Measurements from ENCODE around the gene RUVBL1. TPM values are rescaled to one million over a fixed set of nuclear protein-coding genes. Genes with fewer than 3 reads are reported as not detected.
A peak's percentile ranks its signal among the peaks of the same experiment; 100 is the strongest.

The RUVBL1 gene
- total RNA-seq, 2 experiments from 2014 or later, result 71.6 to 73.1 TPM

GRCh38 chr3:128078875-128079274 is 44.7 kb downstream of the RUVBL1 start:
- Mint-ChIP-seq H3K4me1 (ENCODE audit: low read depth) (peaks cover 15% of the 10 kb centered on the region), H3K4me3 (no peak overlapping the region), H3K36me3 (ENCODE audit: low read depth) (peaks cover 52% of the 10 kb centered on the region), H3K27ac (no peak overlapping the region), H3K9me3 (no peaks in the 10 kb centered on the region), H3K27me3 (ENCODE audit: low read depth) (no peaks in the 10 kb centered on the region)
- CTCF ChIA-PET, result no interaction called here
- intact Hi-C loops (cut with micrococcal nuclease), result loop anchor here (5.0 kb wide), 1 partner anchor 348 kb away; no protein-coding TSS in a partner anchor
- no peak for DNase-seq

- DNase-seq, result no peak
- intact Hi-C loops (cut with micrococcal nuclease), result loop anchor here (5.0 kb wide), 1 partner anchor 349 kb away; no protein-coding TSS in a partner anchor
- CTCF ChIA-PET, result interaction anchor here (1.5 kb wide), 1 partner anchor 10 kb away, joined by 3 read pairs; no protein-coding TSS in a partner anchor
- H3K9me3 Mint-ChIP-seq, result no peaks in the 10 kb centered on the region
- peaks cover 20% of the 10 kb centered on the region for H3K4me1 Mint-ChIP-seq (ENCODE audit: low read depth)
- no peaks in the 10 kb centered on the region for H3K27me3 Mint-ChIP-seq (ENCODE audit: low read depth)
- H3K4me3 Mint-ChIP-seq, result no peak overlapping the region
- H3K36me3 Mint-ChIP-seq (ENCODE audit: low read depth), result peaks cover 49% of the 10 kb centered on the region
- H3K27ac Mint-ChIP-seq, result no peak overlapping the region
Measured at GRCh38 chr3:128078322-128078721, 45.3 kb downstream of the RUVBL1 start.

GRCh38 chr3:128077665-128078064 is 45.9 kb downstream of the RUVBL1 start:
- no peak for DNase-seq
- intact Hi-C loops (cut with micrococcal nuclease), result loop anchor here (2.0 to 5.0 kb wide), 2 partner anchors 350 to 413 kb away; no protein-coding TSS in a partner anchor
- Mint-ChIP-seq H3K27ac (no peak overlapping the region), H3K4me1 (ENCODE audit: low read depth) (peaks cover 20% of the 10 kb centered on the region), H3K9me3 (no peaks in the 10 kb centered on the region), H3K27me3 (ENCODE audit: low read depth) (no peaks in the 10 kb centered on the region), H3K36me3 (ENCODE audit: low read depth) (peaks cover 44% of the 10 kb centered on the region), H3K4me3 (no peak overlapping the region)
- CTCF ChIA-PET, result interaction anchor here (1.5 kb wide), 1 partner anchor 9 kb away, joined by 3 read pairs; no protein-coding TSS in a partner anchor

- H3K4me1 Mint-ChIP-seq (ENCODE audit: low read depth), result peaks cover 20% of the 10 kb centered on the region
- CTCF ChIA-PET, result interaction anchor here (1.5 kb wide), 1 partner anchor 9 kb away, joined by 3 read pairs; no protein-coding TSS in a partner anchor
- H3K27me3 Mint-ChIP-seq (ENCODE audit: low read depth), result no peaks in the 10 kb centered on the region
- no peak overlapping the region for H3K27ac Mint-ChIP-seq
- DNase-seq, result no peak
- no peaks in the 10 kb centered on the region for H3K9me3 Mint-ChIP-seq
- intact Hi-C loops (cut with micrococcal nuclease), result loop anchor here (2.0 to 5.0 kb wide), 2 partner anchors 350 to 414 kb away; no protein-coding TSS in a partner anchor
- H3K36me3 Mint-ChIP-seq (ENCODE audit: low read depth), result peaks cover 39% of the 10 kb centered on the region
- H3K4me3 Mint-ChIP-seq, result peak overlapping the region; percentile 12
Measured at GRCh38 chr3:128077202-128077624, 46.4 kb downstream of the RUVBL1 start.

DNA sequence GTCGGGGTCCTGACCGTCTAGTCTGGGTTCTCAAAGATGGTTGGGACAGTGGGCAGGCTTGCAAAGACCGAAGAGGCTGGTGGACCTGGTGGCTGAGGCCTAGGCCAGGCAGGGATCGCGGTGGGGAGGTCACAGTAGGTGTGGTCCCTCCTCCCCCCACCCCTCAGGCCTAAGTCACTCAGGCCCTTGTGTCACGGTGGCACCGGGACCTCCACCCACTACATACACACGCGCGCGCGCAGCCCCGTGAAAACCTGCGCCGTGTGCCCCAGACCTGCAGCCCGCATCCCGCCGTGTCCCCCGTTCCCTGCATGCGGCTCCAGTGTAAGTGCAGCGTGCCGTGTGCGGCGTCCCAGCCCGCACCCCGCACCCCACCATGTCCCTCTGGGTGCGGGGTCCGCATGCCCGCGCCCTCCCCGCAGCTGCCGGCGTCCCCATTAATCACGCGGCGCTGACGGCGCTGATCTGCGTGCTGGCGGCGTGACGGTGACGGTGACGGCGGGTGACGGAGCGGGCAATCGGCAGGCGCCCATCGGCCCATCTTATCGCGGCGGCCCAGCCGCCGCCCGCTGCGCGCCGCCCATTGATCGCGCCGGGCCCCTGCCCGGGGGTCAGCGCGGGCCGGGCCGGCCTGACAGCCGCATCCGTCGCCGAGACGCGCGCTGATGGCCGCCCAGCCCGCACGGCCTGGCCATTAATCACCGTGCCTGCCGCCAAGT is 47.0 kb downstream of the RUVBL1 start:
- Mint-ChIP-seq H3K27me3 (ENCODE audit: low read depth) (no peaks in the 10 kb centered on the region), H3K36me3 (ENCODE audit: low read depth) (peaks cover 35% of the 10 kb centered on the region), H3K4me1 (ENCODE audit: low read depth) (peaks cover 20% of the 10 kb centered on the region), H3K4me3 (peak overlapping the region; percentile 46), H3K27ac (no peak overlapping the region), H3K9me3 (no peaks in the 10 kb centered on the region)
- CTCF ChIA-PET, result interaction anchor here (0.7 kb wide), 1 partner anchor 44 kb away, joined by 3 read pairs; no protein-coding TSS in a partner anchor
- peak; percentile 46 for DNase-seq
- intact Hi-C loops (cut with micrococcal nuclease), result loop anchor here (2.0 to 5.0 kb wide), 2 partner anchors 351 to 414 kb away; no protein-coding TSS in a partner anchor

DNA sequence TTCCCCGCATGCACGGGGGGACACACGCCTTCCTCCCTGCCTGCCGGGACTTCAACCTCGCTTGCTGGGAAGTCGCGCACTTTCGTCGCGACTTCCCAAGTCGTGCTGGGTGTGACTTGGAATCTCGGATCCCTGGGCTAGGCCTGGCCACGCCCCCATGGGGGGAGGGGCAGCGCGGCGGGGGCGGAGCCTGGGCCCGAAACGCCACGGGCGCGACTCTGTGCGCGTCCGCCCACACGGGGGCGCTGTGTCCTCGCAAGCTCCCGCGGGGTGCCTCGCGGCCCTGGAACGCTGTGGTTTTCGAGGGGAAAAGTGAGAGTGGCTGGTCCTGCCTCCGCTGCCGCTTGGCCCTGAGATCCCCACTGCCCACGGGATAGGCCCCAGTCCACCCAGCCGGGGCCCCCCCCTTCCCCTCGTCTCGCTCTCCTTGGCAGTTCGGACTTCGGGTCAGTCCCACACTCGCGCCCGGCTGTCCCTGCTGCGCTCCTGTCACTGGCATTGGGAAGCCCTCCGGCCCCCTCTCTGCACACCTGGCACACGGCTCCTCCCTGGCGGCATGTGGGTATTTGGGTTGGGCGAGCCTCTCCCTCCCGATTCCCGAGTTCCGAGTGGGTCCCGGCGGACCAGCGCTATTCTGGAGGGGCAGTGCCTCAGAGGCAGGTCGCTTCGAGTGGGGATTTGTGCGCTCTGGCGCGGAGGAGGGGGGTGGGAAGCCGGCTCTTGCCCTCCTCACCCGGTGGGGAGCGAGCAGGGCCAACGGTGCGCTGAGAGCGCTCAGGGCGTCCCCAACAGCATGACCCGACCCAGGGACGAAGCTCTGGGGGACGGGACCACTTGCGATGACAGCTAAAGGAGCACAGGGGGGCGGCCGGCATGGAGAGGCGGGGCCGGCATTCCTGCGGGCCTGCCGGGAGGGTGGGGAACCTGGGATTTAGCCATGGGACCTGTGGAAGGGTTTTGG is 47.8 kb downstream of the RUVBL1 start:
- H3K27me3 Mint-ChIP-seq (ENCODE audit: low read depth), result no peaks in the 10 kb centered on the region
- H3K4me1 Mint-ChIP-seq (ENCODE audit: low read depth), result peaks cover 20% of the 10 kb centered on the region
- peaks cover 27% of the 10 kb centered on the region for H3K36me3 Mint-ChIP-seq (ENCODE audit: low read depth)
- intact Hi-C loops (cut with micrococcal nuclease), result loop anchor here (1.0 to 5.0 kb wide), 7 partner anchors 24 to 533 kb away; partner anchors contain the start of genes RUVBL1 and SEC61A1
- no peak overlapping the region for H3K27ac Mint-ChIP-seq
- CTCF ChIA-PET, result interaction anchor here (0.7 kb wide), 2 partner anchors 45 to 47 kb away, joined by 3 read pairs; no protein-coding TSS in a partner anchor
- DNase-seq, result peak; percentile 86
- H3K9me3 Mint-ChIP-seq, result no peaks in the 10 kb centered on the region
- peak overlapping the region; percentile 46 for H3K4me3 Mint-ChIP-seq

DNA sequence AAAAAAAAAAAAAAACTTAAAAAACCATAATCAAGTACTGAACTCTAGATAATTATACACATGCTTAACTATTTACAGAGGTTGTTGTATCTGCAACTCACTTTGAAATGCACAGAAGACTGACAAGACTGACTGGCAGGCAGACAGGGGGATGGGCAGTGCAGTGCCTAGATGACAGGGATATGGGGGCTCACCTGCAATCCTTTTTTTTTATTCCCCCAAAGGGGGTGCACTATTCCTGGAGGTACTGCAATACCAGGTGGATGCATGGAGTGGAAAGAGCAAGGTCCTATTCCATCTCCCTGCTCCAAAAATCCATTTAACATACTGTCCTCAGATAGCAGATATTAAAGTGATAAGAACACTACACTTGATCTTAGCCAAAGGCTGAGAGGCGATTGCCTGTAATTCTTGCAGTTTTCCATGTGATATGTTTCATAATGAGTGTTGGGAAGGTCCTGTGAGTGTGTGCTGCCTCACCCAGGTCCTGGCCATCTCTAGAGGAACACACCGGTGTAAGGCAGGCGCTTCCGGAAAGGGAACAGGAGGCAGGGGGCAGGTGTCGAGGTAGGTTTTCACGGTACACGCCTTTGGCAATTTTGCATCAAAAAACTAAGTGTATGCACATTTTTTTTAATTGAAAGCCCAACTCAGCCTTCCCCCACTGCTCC is 48.6 kb downstream of the RUVBL1 start:
- DNase-seq, result no peak
- H3K27me3 Mint-ChIP-seq (ENCODE audit: low read depth), result no peaks in the 10 kb centered on the region
- CTCF ChIA-PET, result interaction anchor here (0.6 kb wide), 1 partner anchor 255 kb away, joined by 4 read pairs; no protein-coding TSS in a partner anchor
- H3K27ac Mint-ChIP-seq, result no peak overlapping the region
- H3K4me3 Mint-ChIP-seq, result no peak overlapping the region
- no peaks in the 10 kb centered on the region for H3K9me3 Mint-ChIP-seq
- intact Hi-C loops (cut with micrococcal nuclease), result loop anchor here (1.0 to 5.0 kb wide), 6 partner anchors 23 to 534 kb away; partner anchors contain the start of genes RUVBL1 and SEC61A1
- peaks cover 20% of the 10 kb centered on the region for H3K4me1 Mint-ChIP-seq (ENCODE audit: low read depth)
- peaks cover 23% of the 10 kb centered on the region for H3K36me3 Mint-ChIP-seq (ENCODE audit: low read depth)

GRCh38 chr3:128073807-128074206 is 49.8 kb downstream of the RUVBL1 start:
- intact Hi-C loops (cut with micrococcal nuclease), result loop anchor here (2.0 kb wide), 3 partner anchors 49 to 535 kb away; partner anchors contain the start of gene RUVBL1
- no peak overlapping the region for H3K27ac Mint-ChIP-seq
- no peaks in the 10 kb centered on the region for H3K9me3 Mint-ChIP-seq
- CTCF ChIA-PET, result interaction anchor here (1.0 to 1.4 kb wide), 2 partner anchors 11 to 22 kb away, joined by 3 to 4 read pairs; no protein-coding TSS in a partner anchor
- peaks cover 15% of the 10 kb centered on the region for H3K36me3 Mint-ChIP-seq (ENCODE audit: low read depth)
- no peak for DNase-seq
- peaks cover 20% of the 10 kb centered on the region for H3K4me1 Mint-ChIP-seq (ENCODE audit: low read depth)
- no peak overlapping the region for H3K4me3 Mint-ChIP-seq
- no peaks in the 10 kb centered on the region for H3K27me3 Mint-ChIP-seq (ENCODE audit: low read depth)

DNA sequence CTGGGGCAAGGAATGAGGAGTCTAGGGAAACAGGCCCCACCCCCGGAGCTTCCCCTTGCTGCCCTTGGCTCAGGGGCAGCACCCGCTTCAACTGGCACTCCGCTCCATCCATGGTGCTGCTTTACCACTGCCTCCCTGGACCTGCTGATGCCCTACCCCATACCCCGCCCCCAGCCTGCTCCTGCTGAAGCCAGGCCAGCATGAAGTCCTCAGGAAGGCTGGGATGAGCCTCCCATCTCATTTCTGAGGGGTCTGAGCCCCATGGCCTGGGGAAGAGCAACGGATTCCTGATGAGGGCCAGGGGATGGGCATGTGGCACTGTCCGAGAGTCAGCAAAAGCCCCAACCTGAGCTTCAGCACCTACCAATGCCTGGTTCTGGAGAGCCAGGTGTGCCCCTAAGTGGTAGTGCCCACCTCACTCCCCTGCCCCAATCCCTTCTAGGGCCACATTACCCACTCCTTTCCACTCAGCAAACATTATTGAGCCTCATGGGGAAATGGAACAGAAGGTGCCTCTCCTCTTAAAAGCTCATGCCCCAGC is 50.4 kb downstream of the RUVBL1 start:
- DNase-seq, result no peak
- Mint-ChIP-seq H3K4me1 (ENCODE audit: low read depth) (peaks cover 20% of the 10 kb centered on the region), H3K36me3 (ENCODE audit: low read depth) (peaks cover 17% of the 10 kb centered on the region), H3K27ac (no peak overlapping the region), H3K4me3 (no peak overlapping the region), H3K9me3 (no peaks in the 10 kb centered on the region), H3K27me3 (ENCODE audit: low read depth) (no peaks in the 10 kb centered on the region)
- CTCF ChIA-PET, result interaction anchor here (1.0 to 1.4 kb wide), 2 partner anchors 11 to 22 kb away, joined by 3 to 4 read pairs; no protein-coding TSS in a partner anchor
- intact Hi-C loops (cut with micrococcal nuclease), result no loop called here

DNA sequence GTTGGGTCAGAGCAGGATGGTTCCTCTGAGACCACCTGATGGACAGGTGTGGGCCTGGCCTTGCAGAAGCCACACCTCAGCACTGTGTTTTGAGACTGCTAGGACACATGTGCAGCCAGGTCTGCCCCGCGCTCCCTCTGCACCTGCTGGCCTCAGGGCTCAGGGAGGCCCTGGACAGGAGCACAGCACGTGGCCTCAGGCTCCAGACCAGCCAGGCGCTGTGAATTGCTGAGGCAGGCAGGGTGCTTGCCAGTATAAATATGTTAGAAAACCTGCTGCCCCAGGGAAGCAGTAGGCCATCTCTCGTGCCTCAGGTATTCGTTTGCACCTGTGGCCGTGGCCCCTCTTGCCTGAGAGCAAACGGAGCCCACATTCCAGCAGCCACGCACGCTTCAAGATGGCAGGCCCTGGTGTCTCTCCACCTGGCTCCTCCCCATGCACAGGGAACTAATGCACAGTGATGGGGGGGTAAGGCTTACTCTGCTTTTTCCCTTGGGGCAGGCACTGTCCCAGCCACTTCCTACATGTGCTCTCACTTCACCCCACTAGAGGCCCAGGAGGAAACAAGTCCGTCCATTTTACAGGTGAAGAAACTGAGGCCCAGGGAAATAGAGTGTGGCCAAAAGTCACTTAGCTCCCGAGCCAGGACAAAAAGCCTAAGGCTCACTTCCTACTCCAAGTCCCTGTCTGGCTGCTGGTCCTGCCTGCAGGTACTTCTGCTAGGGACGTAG is 51.0 kb downstream of the RUVBL1 start:
- Mint-ChIP-seq H3K36me3 (ENCODE audit: low read depth) (peaks cover 22% of the 10 kb centered on the region), H3K9me3 (no peaks in the 10 kb centered on the region), H3K27ac (no peak overlapping the region), H3K4me3 (no peak overlapping the region), H3K4me1 (ENCODE audit: low read depth) (peaks cover 21% of the 10 kb centered on the region), H3K27me3 (ENCODE audit: low read depth) (no peaks in the 10 kb centered on the region)
- DNase-seq, result no peak
- CTCF ChIA-PET, result interaction anchor here (1.0 to 1.4 kb wide), 3 partner anchors 10 to 23 kb away, joined by 3 to 4 read pairs (median 3); no protein-coding TSS in a partner anchor
- intact Hi-C loops (cut with micrococcal nuclease), result no loop called here
